Measurements from ENCODE around the gene HSDL2.

- TF ChIP-seq CTCF (IDR thresholded peaks at IDR 0.05) (no peak), RFX5 (IDR thresholded peaks at IDR 0.05; ENCODE audit: low read length) (no peak), FOXM1 (IDR thresholded peaks at IDR 0.05; ENCODE audit: low read depth) (no peak), EP300 (IDR thresholded peaks at IDR 0.05; ENCODE audit: borderline replicate concordance in 1 of 2, low read depth in 1 of 2, low read length in 1 of 2) (no peak), RAD21 (IDR thresholded peaks at IDR 0.05; ENCODE audit: low read length) (no peak)
These were observed 97.4 kb downstream of the HSDL2 start for GRCh38 chr9:112477330-112477729.
